Retina (tissue), 1 donor: ENCODE data around the gene SPDYE4.

Source experiments
- DNase-seq: peaks from one replicate; pipeline ENCODE4 v3.0.0-alpha.2; 2016

SPDYE4 gene

DNA sequence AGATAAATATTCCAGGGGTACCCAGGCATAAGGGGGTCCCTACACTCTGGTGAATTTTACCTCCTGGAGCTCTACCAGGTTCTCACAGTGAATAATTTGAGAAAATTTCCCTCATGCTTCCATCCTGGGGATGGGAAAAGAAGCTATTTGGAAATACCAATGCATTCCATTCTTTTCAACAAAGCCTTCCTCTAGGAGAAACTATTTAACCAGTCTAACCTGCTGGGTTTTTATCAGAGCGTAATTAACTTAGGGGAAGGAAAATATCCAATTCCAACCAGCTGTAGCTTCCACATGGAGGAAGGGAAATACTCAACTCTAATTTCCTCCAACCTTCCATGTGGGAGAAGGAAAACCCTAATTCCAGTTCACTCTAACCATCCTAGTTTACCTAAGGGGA is 23.8 kb upstream of the SPDYE4 start:
- DNase-seq, result no peak

DNA sequence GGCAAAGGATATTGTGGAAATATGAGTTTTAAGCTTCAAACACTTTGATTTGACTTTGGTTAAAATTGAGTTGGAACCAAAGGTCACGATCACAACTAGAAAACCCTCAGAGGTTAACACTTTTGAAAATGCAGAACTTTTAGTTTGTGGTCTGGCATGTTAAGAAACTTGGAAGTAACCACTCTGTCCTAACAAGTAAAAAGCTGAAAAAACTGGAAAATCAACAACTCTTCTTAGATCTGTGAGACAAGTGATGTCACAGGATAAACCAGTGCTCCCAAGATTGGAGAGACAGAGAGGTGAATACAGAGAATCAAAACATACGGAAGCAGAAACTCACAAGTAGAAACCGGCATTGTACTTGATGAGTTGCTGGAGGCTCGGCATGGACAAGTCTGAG is 23.4 kb upstream of the SPDYE4 start:
- no peak for DNase-seq

DNA sequence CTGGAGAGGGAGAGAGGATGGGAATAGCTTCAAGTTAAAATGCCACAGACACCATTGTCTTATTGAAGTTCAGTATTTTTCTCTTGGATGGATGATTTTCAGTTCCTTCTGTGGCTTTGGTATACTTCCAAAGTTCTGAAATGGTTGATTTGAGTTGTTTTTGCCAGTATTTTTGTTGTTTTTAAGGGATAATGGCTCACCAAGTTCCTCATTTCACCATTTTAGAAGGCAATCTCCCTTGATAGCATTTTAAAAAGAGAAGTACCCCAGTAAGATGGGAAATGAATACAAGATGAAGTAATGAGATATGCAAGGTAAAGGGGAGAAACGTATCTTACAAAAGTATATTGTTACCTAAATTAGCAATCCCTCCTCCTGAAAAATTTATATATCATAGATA is 18.5 kb upstream of the SPDYE4 start:
- DNase-seq, result no peak

DNA sequence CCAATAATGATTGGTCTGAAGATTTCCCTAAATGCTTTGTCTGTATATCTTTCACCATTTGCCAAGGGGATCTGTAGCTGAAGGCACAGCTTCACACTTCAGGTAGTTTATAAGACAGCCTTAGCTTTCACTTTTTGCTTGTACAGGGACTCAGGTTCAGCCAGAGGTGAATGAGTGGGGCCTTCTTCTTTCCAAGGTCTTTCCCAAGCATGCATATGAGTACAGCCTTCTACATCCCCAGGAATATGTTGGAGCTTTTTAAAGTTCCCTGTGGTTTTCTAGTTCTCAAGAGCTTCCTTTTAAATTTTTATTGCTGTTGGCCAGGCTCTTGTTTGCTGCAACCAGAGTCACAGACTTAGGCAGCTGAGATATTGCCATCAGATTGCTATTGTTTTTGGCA is 17.9 kb upstream of the SPDYE4 start:
- no peak for DNase-seq

DNA sequence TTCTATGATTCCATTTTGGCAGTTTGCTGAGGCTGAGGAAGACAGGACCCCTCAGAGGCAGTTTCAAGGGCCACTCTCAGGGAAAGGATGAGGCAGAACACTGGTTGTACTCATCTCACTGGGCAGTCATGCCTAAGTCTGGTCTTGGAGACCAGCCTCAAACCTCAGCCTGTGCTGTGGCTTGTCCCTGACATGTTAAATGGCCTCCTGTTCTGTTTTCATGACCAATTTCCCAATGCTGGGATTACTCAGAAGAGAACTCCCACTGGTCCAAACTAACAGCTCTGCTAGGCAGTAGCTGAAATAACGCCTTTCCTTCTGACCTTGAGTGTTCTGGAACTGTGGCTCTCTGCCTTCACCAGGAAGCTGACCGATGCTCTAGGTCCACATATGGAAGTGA is 8.4 kb upstream of the SPDYE4 start:
- DNase-seq, result no peak

DNA sequence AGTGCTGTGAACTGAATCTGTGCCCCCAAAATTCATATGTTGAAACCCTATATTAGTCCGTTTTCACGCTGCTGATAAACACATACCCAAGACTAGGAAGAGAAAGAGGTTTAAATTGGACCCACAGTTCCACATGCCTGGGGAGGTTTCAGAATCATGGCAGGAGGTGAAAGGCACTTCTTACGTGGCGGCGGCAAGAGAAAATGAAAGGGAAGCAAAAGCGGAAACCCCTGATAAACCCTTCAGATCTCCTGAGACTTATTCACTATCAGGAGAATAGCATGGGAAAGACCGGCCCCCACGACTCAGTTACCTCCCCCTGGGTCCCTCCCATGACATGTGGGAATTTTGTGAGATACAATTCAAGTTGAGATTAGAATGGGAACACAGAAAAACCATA is 3.7 kb upstream of the SPDYE4 start:
- no peak for DNase-seq

DNA sequence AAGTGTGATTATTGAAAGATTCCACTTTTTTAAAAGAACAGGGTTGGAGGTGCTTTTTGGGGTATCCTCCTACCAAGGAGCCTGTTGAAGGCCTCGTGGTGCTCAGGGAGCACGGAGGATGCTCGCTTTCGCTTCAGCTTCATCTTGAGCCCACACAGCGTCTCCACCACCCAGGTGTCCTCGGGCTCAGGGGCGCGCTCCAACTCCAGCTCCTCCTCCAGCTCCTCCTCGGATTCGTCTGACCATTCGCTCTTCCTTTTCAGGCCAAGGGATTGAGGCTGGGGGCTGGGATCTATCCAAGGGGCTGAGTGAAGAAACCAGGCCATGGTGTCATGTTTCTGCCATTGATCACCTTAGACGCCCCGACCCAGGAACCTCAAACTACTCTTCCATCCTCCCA is 1.2 kb downstream of the SPDYE4 start:
- DNase-seq, result no peak

DNA sequence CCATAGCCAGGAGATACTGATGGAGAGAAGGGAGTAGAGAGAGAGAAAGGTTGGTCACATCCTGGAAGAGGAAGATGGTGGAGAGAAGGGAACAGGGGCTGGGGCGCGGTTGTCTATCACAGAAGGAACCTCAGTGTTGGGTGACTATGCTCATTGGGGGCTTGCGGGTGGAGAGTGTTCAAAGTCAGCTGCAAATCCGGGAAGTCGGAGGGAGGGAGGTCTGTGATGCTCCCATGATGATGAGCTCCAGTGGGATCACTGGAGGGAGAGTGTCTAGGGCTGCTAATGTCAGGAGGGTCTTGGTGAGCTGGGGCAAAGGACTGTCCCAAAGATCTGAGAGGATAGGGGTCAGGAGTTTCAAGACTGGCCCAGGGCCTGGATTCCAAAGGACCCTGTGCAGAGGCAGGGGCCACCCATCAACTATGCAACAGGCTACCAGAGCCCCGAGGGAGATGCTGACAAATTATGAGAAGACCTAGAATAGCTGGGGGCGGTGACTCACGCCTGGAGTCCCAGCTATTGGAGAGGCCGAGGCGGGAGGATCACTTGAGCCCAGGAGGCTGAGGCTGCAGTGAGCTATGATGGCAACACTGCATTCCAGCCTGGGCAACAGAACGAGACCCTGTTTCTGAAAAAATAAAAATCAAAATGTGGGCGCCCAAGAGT is 2.6 kb downstream of the SPDYE4 start:
- no peak for DNase-seq

DNA sequence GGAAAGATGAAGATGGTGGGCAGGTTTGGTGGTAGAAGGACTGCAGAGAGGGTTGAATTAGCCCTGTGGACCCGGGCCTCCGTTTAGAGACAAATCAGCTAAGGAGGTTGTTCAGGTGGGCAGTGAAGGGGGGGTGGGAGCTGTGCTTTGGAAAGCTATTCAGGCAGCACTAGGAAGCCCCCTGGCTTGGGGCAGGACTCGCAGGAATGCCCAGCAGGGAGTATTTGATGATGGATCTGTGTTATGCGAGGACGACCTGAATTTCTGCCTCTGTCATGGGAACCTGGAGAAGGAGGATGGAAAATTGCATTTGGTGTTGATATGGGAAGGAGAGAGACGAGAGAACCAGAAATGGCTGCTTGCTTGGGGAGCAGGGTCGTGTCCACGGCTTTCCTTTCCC is 3.5 kb downstream of the SPDYE4 start:
- DNase-seq, result no peak

DNA sequence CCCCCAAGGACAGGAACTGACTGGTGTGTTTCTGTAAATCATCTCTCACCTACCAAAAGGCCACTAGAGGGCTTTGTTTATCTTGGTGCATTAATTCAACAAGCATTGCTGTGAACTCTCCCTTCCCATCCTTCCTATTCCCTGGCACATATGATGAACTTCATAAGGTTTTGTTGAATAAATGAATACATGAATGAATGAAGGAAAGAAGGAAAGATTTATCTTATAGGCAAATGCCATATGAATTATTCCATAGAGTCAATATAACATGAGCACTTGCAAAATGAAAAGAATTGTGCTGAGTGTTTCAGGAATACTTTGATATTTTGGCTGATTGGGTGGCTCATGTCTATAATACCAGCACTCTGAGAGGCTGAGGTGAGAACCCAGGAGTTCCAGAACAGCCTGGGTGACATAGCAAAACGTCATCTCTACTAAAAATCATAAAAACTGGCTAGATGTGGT is 4.3 kb downstream of the SPDYE4 start:
- DNase-seq, result no peak

DNA sequence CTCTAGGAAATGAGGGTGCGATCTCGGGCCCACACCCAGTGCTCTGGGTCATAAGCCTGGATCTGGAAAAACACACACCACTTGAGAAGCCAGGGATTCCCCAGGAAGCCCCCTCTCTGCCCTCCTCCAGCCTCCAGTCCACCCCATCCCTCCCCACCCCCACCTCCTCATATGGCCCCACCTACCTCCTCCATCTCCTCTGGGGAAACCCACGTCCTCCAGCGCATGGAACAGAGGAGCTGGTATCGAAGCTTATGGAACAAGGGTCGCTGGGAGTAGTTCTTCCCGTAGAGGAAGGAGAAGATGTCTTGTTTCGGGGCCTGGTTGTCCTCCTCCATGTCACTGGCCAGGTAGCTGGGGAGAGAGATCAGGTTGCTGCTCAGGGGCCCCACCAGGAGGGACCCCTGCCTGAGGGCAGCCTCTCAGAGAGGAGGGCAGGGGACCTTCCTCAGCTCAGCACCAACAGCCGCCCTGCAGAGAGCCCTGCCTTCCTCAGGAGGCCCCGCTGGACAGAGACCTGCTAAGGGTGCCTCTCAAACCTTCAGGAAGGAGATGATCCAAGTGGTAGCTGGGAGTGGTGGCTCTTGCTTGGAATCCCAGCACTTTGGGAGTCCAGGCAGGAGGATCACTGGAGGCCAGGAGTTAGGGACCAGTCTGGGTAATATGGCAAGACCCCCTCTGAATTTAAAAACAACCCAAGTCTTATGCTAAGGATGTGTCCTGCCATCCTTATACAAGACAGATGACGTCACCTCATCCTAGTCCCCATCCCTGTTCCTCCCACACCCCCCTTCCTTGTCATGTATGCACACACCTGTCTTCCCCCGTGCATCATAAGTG is 5.0 kb downstream of the SPDYE4 start:
- DNase-seq, result no peak

DNA sequence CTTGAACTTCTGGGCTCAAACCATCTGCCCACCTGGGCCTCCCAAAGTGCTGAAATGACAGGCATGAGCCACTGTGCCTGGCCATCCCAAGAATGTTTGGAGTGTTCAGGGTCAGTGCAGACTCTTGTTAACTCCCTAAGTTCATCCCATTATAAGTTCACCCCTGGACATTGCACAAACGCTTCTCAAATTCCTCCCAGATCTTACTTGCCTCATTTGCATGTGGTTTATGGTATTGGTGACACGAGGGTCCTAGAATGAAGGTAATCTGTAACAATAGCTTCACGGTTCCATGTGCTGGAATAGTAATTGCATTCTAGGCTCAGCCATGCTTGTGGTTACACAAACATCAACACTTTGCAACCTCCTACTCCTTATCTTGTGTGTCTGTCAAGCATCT is 8.7 kb downstream of the SPDYE4 start:
- DNase-seq, result no peak

DNA sequence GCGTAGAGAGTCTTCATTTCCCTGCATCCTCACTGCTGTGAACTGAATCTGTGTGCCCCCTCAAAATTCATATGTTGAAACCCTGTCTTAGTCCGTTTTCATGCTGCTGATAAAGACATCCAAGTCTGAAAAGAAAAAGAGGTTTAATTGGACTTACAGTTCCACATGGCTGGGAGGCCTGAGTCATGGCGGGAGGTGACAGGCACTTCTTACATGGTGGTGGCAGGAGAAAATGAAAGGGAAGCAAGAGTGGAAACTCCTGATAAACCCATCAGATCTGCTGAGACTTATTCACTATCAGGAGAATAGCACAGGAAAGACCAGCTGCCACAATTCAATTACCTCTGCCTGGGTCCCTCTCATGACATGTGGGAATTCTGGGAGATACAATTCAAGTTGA is 10.6 kb downstream of the SPDYE4 start:
- no peak for DNase-seq

DNA sequence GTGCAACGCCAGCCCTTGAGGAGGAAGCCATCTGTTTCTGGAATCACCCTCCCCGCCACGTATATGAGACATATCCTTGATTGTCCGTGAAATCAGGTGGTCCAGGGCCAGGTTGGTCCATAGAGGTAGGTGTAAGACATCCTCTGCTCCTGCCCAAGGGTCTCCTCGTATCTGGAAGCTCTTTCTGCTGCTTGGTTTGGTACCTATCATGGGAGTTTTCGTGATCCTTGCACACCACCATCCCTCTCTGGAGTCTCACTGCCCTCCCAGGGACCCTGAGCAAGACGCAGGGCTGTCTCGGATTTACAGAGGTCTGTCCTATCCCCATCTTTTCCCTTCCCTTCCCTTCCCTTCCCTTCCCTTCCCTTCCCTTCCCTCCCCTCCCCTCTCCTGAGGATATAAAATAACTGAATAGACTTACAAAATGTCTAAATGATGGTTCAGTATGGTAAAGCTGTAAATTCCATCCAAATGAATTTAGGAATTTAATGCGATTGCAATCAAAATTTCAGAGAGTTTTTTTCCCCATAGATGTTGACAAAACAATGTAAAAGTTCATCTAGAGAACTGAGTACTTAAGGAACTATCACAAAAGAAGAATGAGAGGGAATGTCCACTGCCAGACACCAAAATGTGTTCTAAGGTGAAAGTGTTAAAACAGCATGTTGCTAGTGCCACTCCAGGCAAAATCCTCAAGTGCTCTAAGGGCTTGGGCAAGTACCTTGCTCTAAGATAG is 11.7 kb downstream of the SPDYE4 start:
- DNase-seq, result no peak

DNA sequence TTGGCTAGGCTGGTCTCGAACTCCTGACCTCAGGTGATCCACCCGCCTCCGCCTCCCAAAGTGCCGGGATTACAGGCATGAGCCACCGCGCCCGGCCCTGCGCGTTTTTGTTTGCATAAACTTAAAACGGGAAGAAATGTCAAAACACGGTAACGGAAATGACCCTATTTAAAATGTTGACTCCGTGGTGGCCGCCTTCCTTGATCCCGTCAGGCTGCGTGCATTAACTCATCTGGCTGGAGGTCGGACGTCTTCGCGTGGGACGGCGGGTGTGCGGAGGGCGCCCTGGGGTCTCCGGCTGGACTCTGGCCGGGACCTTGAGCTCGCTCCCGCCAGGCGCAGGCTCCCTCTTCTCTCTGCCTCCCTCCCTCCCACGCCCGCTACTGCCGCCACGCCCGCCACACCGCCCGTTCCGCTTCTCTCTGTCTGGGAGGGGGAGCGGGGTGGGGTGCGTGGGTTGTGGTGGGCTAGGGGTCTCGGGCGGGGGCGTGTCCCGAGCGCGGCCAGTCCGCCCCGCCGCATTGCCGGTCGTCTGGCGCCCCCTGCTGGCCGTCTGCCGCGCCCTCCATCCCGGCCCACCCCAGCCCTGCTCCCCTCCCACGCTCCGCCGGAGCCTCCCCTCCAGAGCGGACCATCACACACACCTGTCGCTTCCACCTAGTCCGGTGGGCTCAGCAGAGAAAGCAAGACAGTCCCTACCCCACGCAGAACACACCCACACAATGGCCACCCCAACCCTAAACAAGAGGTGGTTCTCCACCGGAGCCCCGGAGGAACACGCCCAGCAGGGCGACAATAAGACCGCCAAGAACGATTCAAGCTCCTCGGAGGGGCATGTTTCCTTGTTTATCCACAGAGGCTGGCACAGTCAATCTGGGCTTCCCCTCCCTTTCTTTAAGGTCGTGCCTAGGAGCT is 12.5 kb downstream of the SPDYE4 start:
- peak; percentile 86 for DNase-seq

DNA sequence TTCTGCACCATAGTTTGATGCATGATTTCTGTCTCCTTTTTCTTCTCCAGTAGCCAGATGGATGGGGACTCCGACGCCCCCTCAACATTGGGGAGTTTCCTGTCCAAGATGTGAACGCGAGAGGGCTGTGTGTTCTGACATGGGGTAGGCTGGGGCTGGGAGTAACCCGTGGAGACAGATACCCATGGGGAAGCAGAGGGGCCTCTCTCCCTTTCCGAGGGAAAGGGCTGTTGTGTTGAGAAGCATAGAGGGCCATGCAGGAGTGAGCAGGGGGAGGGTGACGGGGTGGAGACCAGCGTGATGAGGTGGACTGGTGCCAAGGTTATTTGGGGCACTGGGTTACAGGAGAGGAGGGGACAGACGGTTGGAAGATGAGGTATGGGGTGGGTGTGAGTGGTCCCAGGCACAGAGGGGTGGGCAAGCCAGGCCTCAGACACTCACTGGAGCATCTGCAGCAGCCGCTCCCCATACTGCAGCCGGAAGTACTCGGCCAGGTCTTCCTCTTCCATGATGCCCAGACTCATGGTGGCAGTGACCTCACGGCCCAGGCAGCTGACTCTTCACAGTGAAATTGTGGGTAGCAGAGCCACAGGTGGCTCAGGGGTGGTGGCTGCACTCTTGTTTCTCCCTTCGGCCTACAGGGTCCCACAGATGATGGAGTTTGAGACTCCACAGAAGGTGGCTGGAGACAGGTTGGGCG is 14.1 kb downstream of the SPDYE4 start:
- DNase-seq, result no peak

DNA sequence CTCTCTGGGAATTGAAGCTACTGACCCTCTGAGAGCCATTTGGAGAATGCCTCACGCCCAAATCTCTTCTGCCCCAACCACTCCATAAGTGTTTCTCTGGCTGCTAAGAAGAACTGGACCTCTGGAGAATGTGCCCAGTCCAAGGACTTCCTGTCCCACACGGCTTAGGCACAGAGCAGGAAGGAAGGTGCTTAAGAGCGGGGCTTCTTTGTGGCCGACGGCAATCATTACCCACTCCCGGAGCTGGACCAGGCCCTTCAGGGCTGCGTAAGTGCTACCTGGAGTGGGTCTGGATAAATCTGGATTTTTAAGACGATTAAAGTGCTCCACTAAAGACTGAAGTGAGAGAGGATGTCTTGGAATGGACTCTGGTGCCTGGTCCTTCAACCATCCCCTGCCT is 15.5 kb downstream of the SPDYE4 start:
- no peak for DNase-seq

DNA sequence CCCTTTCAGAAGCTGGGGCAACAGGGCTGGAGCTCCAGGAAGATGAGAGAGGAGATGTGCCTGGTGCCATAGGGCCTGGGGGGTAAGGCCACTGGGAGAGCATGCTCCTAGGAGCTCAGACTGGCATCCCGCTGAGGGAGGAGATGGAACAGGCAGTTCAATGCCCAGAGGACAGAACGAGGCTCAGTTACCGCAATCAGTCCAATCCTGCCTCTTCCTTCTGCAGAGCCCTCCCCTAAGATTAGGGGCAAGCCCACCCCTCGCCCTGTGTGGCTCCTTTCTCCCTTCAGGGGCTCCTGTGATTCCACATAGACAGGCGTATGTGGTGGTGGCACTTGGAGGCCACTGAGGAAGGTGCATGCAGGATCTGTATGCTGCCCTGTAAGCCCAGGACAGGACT is 16.1 kb downstream of the SPDYE4 start:
- DNase-seq, result no peak

DNA sequence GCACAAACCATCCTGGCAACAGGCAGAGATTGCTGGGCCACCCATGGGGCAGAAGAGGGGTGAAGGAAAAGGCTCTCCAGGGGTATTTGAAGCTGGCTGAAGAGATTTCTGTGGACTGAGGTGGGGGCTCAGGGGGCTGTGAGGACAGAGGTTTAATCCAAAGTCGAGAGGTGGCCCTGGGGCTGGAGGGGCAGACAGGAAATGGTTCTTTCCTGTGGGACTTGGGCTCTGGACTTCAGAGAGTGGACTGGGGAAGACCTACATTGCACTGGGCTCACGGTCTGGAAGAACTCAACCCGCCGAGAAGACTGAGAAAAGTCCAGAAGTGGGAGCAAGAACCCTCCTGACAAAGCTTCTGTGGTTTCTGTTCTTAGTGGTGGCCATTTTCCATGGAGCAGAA is 16.6 kb downstream of the SPDYE4 start:
- DNase-seq, result no peak

DNA sequence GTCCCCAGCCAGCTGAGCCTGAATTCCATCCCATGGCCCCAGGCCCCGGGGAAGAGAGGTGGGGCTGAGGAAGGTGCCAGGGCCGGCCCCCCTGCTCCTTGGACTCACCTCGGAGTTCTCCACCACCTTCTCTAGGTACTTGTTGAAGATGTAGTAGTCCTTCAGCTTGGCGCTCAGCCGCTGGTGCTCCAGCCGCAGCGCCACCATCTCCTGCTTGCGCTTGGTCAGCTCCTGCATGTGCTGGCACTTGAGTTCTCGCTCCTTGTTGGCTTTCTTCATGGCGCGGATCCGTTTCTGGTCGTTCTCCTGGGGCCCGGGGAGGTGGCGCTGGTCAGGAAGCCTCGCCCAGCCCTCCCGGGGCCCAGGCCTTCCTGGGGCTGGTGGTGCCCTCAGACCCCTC is 17.0 kb downstream of the SPDYE4 start:
- DNase-seq, result no peak

DNA sequence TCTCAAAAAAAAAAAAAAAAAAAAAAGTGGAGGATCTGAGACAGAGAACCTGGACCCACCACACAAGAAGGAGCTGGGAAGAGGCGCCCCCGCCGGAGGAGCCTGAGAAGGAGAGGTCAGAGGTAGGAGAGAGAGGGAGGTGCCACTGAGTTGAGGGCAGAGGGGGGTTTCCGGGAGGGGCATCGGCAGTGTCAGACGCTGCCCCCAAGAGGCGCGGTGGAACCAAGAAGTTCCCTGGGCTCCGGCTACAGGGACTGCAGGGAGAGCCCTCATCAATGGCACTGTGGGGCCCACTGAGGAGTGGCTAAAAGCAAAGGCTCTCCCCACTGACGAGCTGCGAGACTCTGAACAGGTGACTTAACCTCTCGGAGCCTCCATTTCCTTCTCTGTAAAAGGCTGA is 17.9 kb downstream of the SPDYE4 start:
- DNase-seq, result no peak

DNA sequence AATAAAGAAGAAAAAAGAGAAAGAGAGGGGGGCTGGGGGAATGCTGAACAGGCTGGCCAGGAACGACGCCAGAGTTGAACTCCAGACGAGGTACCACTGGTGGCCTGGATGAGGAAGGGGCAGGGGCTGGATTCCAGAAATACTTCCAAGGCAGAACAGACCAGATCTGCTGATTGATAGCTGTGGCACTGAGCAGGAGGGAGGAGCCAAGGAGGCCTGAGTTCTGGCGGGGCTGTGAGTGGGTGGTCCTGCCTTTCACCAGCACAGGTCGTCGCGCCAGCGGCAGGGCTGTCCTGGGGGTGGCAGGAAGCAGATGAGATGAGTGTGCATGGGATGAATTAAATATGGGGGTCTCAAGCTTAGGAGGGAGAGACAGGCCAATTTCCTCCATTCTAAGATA is 19.2 kb downstream of the SPDYE4 start:
- DNase-seq, result peak; percentile 33
